Measurements from ENCODE around the gene CAPRIN1. TPM values are rescaled to one million over a fixed set of nuclear protein-coding genes. Genes with fewer than 3 reads are reported as not detected.

The CAPRIN1 gene
- total and polyA plus RNA-seq, 10 donors, result 44.9 to 188 (median 155) TPM

DNA sequence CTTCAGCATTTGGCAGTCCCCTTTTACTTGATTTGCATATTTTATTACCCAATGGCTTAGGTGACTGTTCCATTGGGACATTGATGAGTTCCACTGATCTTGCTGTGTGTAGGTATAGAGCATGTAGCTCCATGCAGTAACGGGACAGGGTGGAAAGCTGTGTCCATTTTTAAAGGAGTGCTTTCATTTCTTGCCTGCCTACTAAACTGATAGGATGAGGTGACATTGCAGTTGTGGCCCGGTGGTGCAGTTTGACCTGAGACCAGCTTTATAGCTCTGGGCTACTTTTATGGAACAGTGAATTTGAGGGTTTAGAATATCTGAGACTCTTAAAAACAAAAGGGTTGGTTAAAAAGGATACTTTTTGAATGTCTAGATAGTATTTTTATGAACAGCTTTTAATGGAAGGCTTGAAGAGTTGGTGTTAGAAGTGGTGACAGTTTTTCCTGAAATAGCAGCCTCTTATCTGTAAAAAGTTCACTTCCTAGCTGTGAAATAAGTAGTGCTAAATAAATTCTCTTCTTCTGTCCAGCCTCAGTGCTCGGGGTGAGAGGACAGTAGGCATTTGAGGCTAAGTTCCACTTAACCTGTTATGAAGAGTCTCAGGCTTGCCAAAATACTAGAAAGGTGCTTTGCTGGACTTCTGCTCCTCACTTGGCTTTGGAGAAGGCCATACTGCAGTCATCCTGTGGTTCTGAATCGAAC is 80.9 kb downstream of the CAPRIN1 start:
- WGBS, 5 donors, result 92 to 97% (median 96%) methylated on average over 4 of the region's 4 CpGs
- no peak overlapping the region for H3K4me3 ChIP-seq
- no peaks in the 10 kb centered on the region for H3K4me1 ChIP-seq
- peaks cover under 1 to 100% (median 92%) of the 10 kb centered on the region in 6 donors for H3K36me3 ChIP-seq
- intact Hi-C loops (cut with DNase I; ENCODE audit: low total_unique reads), result no loop called here
- DNase-seq, result no peak
- TF ChIP-seq, protein P1, sequence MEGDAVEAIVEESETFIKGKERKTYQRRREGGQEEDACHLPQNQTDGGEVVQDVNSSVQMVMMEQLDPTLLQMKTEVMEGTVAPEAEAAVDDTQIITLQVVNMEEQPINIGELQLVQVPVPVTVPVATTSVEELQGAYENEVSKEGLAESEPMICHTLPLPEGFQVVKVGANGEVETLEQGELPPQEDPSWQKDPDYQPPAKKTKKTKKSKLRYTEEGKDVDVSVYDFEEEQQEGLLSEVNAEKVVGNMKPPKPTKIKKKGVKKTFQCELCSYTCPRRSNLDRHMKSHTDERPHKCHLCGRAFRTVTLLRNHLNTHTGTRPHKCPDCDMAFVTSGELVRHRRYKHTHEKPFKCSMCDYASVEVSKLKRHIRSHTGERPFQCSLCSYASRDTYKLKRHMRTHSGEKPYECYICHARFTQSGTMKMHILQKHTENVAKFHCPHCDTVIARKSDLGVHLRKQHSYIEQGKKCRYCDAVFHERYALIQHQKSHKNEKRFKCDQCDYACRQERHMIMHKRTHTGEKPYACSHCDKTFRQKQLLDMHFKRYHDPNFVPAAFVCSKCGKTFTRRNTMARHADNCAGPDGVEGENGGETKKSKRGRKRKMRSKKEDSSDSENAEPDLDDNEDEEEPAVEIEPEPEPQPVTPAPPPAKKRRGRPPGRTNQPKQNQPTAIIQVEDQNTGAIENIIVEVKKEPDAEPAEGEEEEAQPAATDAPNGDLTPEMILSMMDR (IDR thresholded peaks at IDR 0.05 in 8 of 11, conservative IDR thresholded peaks at IDR 0.05 in 3 of 11), result no peak
- TF ChIP-seq POLR2A (IDR thresholded peaks at IDR 0.05), result no peak
- TF ChIP-seq POLR2AphosphoS5 (IDR thresholded peaks at IDR 0.05), result no peak
- H3K27ac ChIP-seq, result no peak overlapping the region
- H3K9me3 ChIP-seq, result no peaks in the 10 kb centered on the region
- H3K27me3 ChIP-seq (replicated peaks in 1 of 7), result no peaks in the 10 kb centered on the region

DNA sequence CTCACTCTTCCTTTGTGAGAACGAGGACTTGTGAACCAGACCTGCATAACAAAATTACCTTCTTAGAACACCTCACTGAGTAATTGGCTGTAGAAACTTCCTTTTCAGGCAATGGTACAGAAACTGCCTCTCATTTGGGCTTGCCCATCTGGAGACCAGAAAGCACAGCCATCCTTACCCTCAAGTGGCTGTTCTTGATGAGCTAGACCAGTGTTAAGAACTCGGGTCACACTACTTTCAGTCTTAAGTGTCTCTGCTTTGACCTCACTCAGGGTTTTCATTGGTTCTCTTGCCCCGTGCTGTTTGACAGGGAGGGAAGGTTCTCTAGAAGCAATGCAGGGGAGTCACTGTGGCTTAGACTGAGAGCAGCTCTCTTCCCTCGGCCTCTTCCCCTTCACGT is 83.2 kb downstream of the CAPRIN1 start:
- no peak for DNase-seq

GRCh38 chr11:34135439-34135838 is 83.9 kb downstream of the CAPRIN1 start:
- H3K36me3 ChIP-seq, result peaks cover 0 to 100% (median 99%) of the 10 kb centered on the region in 6 donors
- DNase-seq, result no peak
- H3K4me1 ChIP-seq, result no peaks in the 10 kb centered on the region
- TF ChIP-seq, protein P1 (IDR thresholded peaks at IDR 0.05 in 8 of 11, conservative IDR thresholded peaks at IDR 0.05 in 3 of 11), result no peak
- TF ChIP-seq POLR2AphosphoS5 (IDR thresholded peaks at IDR 0.05), result no peak
- no peak for TF ChIP-seq POLR2A (IDR thresholded peaks at IDR 0.05)
- H3K4me3 ChIP-seq, result no peak overlapping the region
- H3K27me3 ChIP-seq (replicated peaks in 1 of 7), result no peaks in the 10 kb centered on the region
- WGBS, 5 donors, result 75 to 98% (median 91%) methylated on average over 3 of the region's 3 CpGs
- H3K9me3 ChIP-seq, result no peaks in the 10 kb centered on the region
- no peak overlapping the region for H3K27ac ChIP-seq
- intact Hi-C loops (cut with DNase I; ENCODE audit: low total_unique reads), result no loop called here

More for the DNA sequence above, 83.2 kb downstream of the CAPRIN1 start:
- Histone ChIP-seq H3K27ac (no peak overlapping the region), H3K4me1 (no peaks in the 10 kb centered on the region), H3K9me3 (no peaks in the 10 kb centered on the region), H3K4me3 (no peak overlapping the region), H3K27me3 (replicated peaks in 1 of 7) (no peaks in the 10 kb centered on the region), H3K36me3 (peaks cover 0 to 100% (median 97%) of the 10 kb centered on the region in 6 donors)
- intact Hi-C loops (cut with DNase I; ENCODE audit: low total_unique reads), result no loop called here
- 69 to 84% (median 78%) methylated on average over 5 of the region's 5 CpGs for WGBS, 5 donors
- TF ChIP-seq POLR2AphosphoS5 (IDR thresholded peaks at IDR 0.05), result no peak
- no peak for TF ChIP-seq POLR2A (IDR thresholded peaks at IDR 0.05)
- TF ChIP-seq, protein P1 (IDR thresholded peaks at IDR 0.05 in 8 of 11, conservative IDR thresholded peaks at IDR 0.05 in 3 of 11), result no peak

GRCh38 chr11:34136420-34136819 is 84.9 kb downstream of the CAPRIN1 start:
- no peaks in the 10 kb centered on the region for H3K4me1 ChIP-seq
- H3K9me3 ChIP-seq, result no peaks in the 10 kb centered on the region
- no peaks in the 10 kb centered on the region for H3K27me3 ChIP-seq (replicated peaks in 1 of 7)
- intact Hi-C loops (cut with DNase I; ENCODE audit: low total_unique reads), result no loop called here
- DNase-seq, result no peak
- TF ChIP-seq POLR2AphosphoS5 (IDR thresholded peaks at IDR 0.05) (no peak), POLR2A (IDR thresholded peaks at IDR 0.05) (no peak)
- TF ChIP-seq, protein P1 (IDR thresholded peaks at IDR 0.05 in 8 of 11, conservative IDR thresholded peaks at IDR 0.05 in 3 of 11), result no peak
- H3K4me3 ChIP-seq, result no peak overlapping the region
- H3K27ac ChIP-seq, result no peak overlapping the region
- 91 to 97% (median 95%) methylated on average over 7 to 8 of the region's 8 CpGs for WGBS, 5 donors
- H3K36me3 ChIP-seq, result peaks cover 0 to 100% (median 99%) of the 10 kb centered on the region in 6 donors
